OCI-LY1 (cell line): Measurements from ENCODE around the gene ALDH3B2.
A peak's percentile ranks its signal among the peaks of the same experiment; 100 is the strongest.

Experiments used
- H2AFZ ChIP-seq: fragments of 200-600 bp; sonication (generic), shearing (Covaris generic); 2 replicates; pipeline ENCODE4 v1.6.0; 2014; ENCODE audit warnings: antibody characterized with exemption, mild to moderate bottlenecking, low read length
- H3F3A ChIP-seq: fragments of 200-600 bp; sonication (generic), shearing (Covaris generic); 2 replicates; pipeline ENCODE4 v1.6.0; 2014; ENCODE audit warnings: mild to moderate bottlenecking, antibody characterized with exemption, low read length, moderate library complexity; ENCODE audit not compliant: insufficient read depth
- H3K27ac ChIP-seq: fragments of 200-600 bp; sonication (generic); 2 replicates; pipeline ENCODE4 v1.5.1; 2014; ENCODE audit warnings: low read length, mixed run types, mild to moderate bottlenecking, low read depth; ENCODE audit not compliant: poor library complexity, severe bottlenecking
- H3K27me3 ChIP-seq: fragments of 200-600 bp; sonication (generic); 2 replicates; pipeline ENCODE4 v1.6.0; 2014; ENCODE audit warnings: antibody characterized with exemption, mild to moderate bottlenecking, low read length, moderate library complexity; ENCODE audit not compliant: insufficient read depth
- H3K36me3 ChIP-seq: fragments of 200-600 bp; sonication (generic); 2 replicates; pipeline ENCODE4 v1.6.1; 2014; ENCODE audit warnings: mild to moderate bottlenecking, antibody characterized with exemption, low read length, moderate library complexity, mixed read lengths; ENCODE audit not compliant: insufficient read depth
- H3K4me1 ChIP-seq: fragments of 200-600 bp; sonication (generic); 2 replicates; pipeline ENCODE4 v1.5.1; 2014; ENCODE audit warnings: mild to moderate bottlenecking, low read length, moderate library complexity; ENCODE audit not compliant: insufficient read depth, severe bottlenecking
- H3K4me2 ChIP-seq: fragments of 200-600 bp; sonication (generic), shearing (Covaris generic); 2 replicates; pipeline ENCODE4 v1.6.1; 2014; ENCODE audit warnings: low read length
- H3K4me3 ChIP-seq: fragments of 200-600 bp; sonication (generic); 2 replicates; pipeline ENCODE4 v1.5.1; 2014; ENCODE audit warnings: low read length, low read depth, mild to moderate bottlenecking, mixed read lengths; ENCODE audit not compliant: poor library complexity, severe bottlenecking
- H3K79me2 ChIP-seq: fragments of 200-600 bp; shearing (Covaris generic); 2 replicates; pipeline ENCODE4 v1.6.1; 2016; ENCODE audit warnings: mixed run types, low read length, mixed read lengths; ENCODE audit not compliant: insufficient read depth
- H3K9ac ChIP-seq: fragments of 200-600 bp; sonication (generic), shearing (Covaris generic); 2 replicates; pipeline ENCODE4 v1.6.1; 2014; ENCODE audit warnings: mild to moderate bottlenecking, low read length, mixed read lengths
- H3K9me2 ChIP-seq: fragments of 200-600 bp; sonication (generic), shearing (Covaris generic); 2 replicates; pipeline ENCODE4 v1.6.1; 2014; ENCODE audit warnings: low read depth, mild to moderate bottlenecking, low read length, mixed read lengths
- H3K9me3 ChIP-seq: fragments of 200-600 bp; shearing (Covaris generic); 2 replicates; pipeline ENCODE4 v1.6.1; 2014; ENCODE audit warnings: low read length, mixed read lengths
- H4K20me1 ChIP-seq: fragments of 200-600 bp; sonication (generic), shearing (Covaris generic); 2 replicates; pipeline ENCODE4 v1.6.0; 2016; ENCODE audit warnings: mild to moderate bottlenecking, low read length; ENCODE audit not compliant: insufficient read depth
- CTCF ChIP-seq: fragments of 200-600 bp; sonication (generic), shearing (Covaris generic); IDR thresholded peaks from 2 replicates; pipeline ENCODE4 v1.5.1; 2017; ENCODE audit warnings: mild to moderate bottlenecking, antibody characterized with exemption, low read length, moderate library complexity, mixed read lengths
- EZH2 ChIP-seq: fragments of 200-600 bp; sonication (generic), shearing (Covaris generic); IDR thresholded peaks from 2 replicates; pipeline ENCODE4 v1.8.0; 2017; ENCODE audit warnings: borderline replicate concordance, mixed run types, mild to moderate bottlenecking, antibody characterized with exemption, low read length, moderate library complexity, mixed read lengths

The ALDH3B2 gene

DNA sequence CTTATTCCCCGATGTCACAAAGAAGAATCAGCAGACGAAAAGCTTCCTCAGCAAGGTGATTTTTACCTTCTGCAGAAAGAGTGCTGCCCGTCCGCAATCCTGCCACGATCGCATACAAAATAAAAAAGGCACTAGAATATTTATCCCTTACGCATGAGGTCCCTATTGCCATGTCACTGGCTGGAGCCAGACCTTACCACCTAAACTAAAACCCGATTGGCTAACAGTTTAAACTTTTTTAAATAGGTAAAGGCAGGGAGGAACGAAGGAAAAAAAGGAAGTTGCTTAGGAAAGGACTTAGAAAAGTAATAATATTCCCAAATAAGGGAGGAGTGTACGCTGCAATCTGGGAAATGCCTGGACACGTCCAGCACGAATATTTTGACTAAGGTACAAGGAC lies 21.2 kb upstream of the ALDH3B2 start:
- H3K4me3 ChIP-seq: no peak overlapping the region
- no peaks in the 10 kb centered on the region for H3K4me1 ChIP-seq
- H3K27me3 ChIP-seq: peaks cover 3% of the 10 kb centered on the region; the same call in 1 of the 2 replicates
- H3K36me3 ChIP-seq: no peaks in the 10 kb centered on the region; the same call in 1 of the 2 replicates
- H3K9ac ChIP-seq: no peak overlapping the region
- H3K27ac ChIP-seq: no peak overlapping the region
- H3F3A ChIP-seq: no peaks in the 10 kb centered on the region
- no peaks in the 10 kb centered on the region for H3K9me3 ChIP-seq
- no peak overlapping the region for H2AFZ ChIP-seq
- no peak overlapping the region for H3K4me2 ChIP-seq
- no peaks in the 10 kb centered on the region for H4K20me1 ChIP-seq
- H3K79me2 ChIP-seq: no peaks in the 10 kb centered on the region
- no peak for TF ChIP-seq CTCF
- TF ChIP-seq EZH2: no peak
- H3K9me2 ChIP-seq: no peaks in the 10 kb centered on the region

GRCh38 chr11:67694875-67695555 lies 20.6 kb upstream of the ALDH3B2 start:
- H2AFZ ChIP-seq: no peak overlapping the region
- H3K9me2 ChIP-seq: no peaks in the 10 kb centered on the region
- H3K4me3 ChIP-seq: no peak overlapping the region
- no peaks in the 10 kb centered on the region for H3K9me3 ChIP-seq
- H3K36me3 ChIP-seq: no peaks in the 10 kb centered on the region; the same call in 1 of the 2 replicates
- H3K4me2 ChIP-seq: no peak overlapping the region
- H4K20me1 ChIP-seq: no peaks in the 10 kb centered on the region
- no peaks in the 10 kb centered on the region for H3K4me1 ChIP-seq
- H3K27ac ChIP-seq: no peak overlapping the region
- TF ChIP-seq CTCF (no peak), EZH2 (no peak)
- H3F3A ChIP-seq: no peaks in the 10 kb centered on the region
- H3K9ac ChIP-seq: no peak overlapping the region
- H3K79me2 ChIP-seq: no peaks in the 10 kb centered on the region
- peaks cover 3% of the 10 kb centered on the region; the same call in 1 of the 2 replicates for H3K27me3 ChIP-seq

GRCh38 chr11:67691149-67691548 lies 16.7 kb upstream of the ALDH3B2 start:
- Histone ChIP-seq H3K27me3 (peaks cover 5% of the 10 kb centered on the region; the same call in 1 of the 2 replicates), H3K9me2 (no peaks in the 10 kb centered on the region), H3K36me3 (no peaks in the 10 kb centered on the region), H2AFZ (no peak overlapping the region), H3K9ac (no peak overlapping the region), H3K4me1 (no peaks in the 10 kb centered on the region), H3K4me3 (no peak overlapping the region), H3K4me2 (no peak overlapping the region), H3F3A (no peaks in the 10 kb centered on the region), H4K20me1 (no peaks in the 10 kb centered on the region), H3K27ac (no peak overlapping the region), H3K9me3 (no peaks in the 10 kb centered on the region), H3K79me2 (no peaks in the 10 kb centered on the region)
- TF ChIP-seq EZH2: no peak
- peak; percentile 51 for TF ChIP-seq CTCF
